RCC 7860 (cell line): ENCODE measurements around the gene UBE2D3.
A peak's percentile ranks its signal among the peaks of the same experiment; 100 is the strongest.

Experiments used
- DNase-seq: peaks from one replicate; pipeline ENCODE4 v3.0.0-alpha.2; 2015; ENCODE audit warnings: low spot score
- FAIRE-seq: peaks from 2 replicates; lab custom pipeline; 2012; peaks lifted over from hg19 to GRCh38; lab: Jason Lieb, UNC

UBE2D3 gene

GRCh38 chr4:102792361-102792936 is 34.9 kb downstream of the UBE2D3 start:
- DNase-seq (no peak), FAIRE-seq (no peak)

GRCh38 chr4:102791318-102791835 is 36.0 kb downstream of the UBE2D3 start:
- FAIRE-seq (no peak), DNase-seq (no peak)

- FAIRE-seq: no peak
- DNase-seq: no peak
Observed at GRCh38 chr4:102789317-102789717, 38.0 kb downstream of the UBE2D3 start.

- DNase-seq: no peak
- FAIRE-seq: no peak
Observed at GRCh38 chr4:102787944-102788343, 39.4 kb downstream of the UBE2D3 start.

GRCh38 chr4:102787096-102787881 is 40.1 kb downstream of the UBE2D3 start:
- no peak for FAIRE-seq
- DNase-seq: no peak

GRCh38 chr4:102786279-102786678 is 41.1 kb downstream of the UBE2D3 start:
- DNase-seq: no peak

GRCh38 chr4:102783006-102783405 is 44.3 kb downstream of the UBE2D3 start:
- no peak for DNase-seq
- FAIRE-seq: no peak

More at GRCh38 chr4:102786279-102786678, 41.1 kb downstream of the UBE2D3 start:
- no peak for FAIRE-seq

GRCh38 chr4:102781570-102781969 is 45.8 kb downstream of the UBE2D3 start:
- FAIRE-seq: no peak
- DNase-seq: no peak

GRCh38 chr4:102780476-102781144 is 46.7 kb downstream of the UBE2D3 start:
- FAIRE-seq: no peak

GRCh38 chr4:102779204-102779603 is 48.1 kb downstream of the UBE2D3 start:
- no peak for FAIRE-seq
- no peak for DNase-seq

More at GRCh38 chr4:102780476-102781144, 46.7 kb downstream of the UBE2D3 start:
- peak; percentile 55 for DNase-seq

GRCh38 chr4:102778720-102779119 is 48.6 kb downstream of the UBE2D3 start:
- FAIRE-seq (no peak), DNase-seq (no peak)

- FAIRE-seq (no peak), DNase-seq (no peak)
Observed at GRCh38 chr4:102775805-102776204, 51.5 kb downstream of the UBE2D3 start.

- FAIRE-seq: no peak
- no peak for DNase-seq
Observed at GRCh38 chr4:102774254-102774653, 53.1 kb downstream of the UBE2D3 start.

- DNase-seq (no peak), FAIRE-seq (no peak)
Observed at GRCh38 chr4:102772738-102773340, 54.5 kb downstream of the UBE2D3 start.

GRCh38 chr4:102764901-102765300 is 62.5 kb downstream of the UBE2D3 start:
- no peak for FAIRE-seq
- DNase-seq: no peak

- FAIRE-seq (no peak), DNase-seq (no peak)
Observed at GRCh38 chr4:102761906-102762305, 65.4 kb downstream of the UBE2D3 start.

GRCh38 chr4:102761296-102761701 is 66.1 kb downstream of the UBE2D3 start:
- FAIRE-seq (no peak), DNase-seq (no peak)

- FAIRE-seq: no peak
- DNase-seq: peak; percentile 46
Observed at GRCh38 chr4:102760645-102761295, 66.6 kb downstream of the UBE2D3 start, which contains the start of gene MANBA. MANBA (minus strand) TSS chr4:102760968; CDS start chr4:102760894, 74 bp downstream.

GRCh38 chr4:102759831-102760644 is 67.3 kb downstream of the UBE2D3 start:
- DNase-seq (peak; percentile 33), FAIRE-seq (no peak)
